ENCODE measurements around the gene ICAM5.

DNA sequence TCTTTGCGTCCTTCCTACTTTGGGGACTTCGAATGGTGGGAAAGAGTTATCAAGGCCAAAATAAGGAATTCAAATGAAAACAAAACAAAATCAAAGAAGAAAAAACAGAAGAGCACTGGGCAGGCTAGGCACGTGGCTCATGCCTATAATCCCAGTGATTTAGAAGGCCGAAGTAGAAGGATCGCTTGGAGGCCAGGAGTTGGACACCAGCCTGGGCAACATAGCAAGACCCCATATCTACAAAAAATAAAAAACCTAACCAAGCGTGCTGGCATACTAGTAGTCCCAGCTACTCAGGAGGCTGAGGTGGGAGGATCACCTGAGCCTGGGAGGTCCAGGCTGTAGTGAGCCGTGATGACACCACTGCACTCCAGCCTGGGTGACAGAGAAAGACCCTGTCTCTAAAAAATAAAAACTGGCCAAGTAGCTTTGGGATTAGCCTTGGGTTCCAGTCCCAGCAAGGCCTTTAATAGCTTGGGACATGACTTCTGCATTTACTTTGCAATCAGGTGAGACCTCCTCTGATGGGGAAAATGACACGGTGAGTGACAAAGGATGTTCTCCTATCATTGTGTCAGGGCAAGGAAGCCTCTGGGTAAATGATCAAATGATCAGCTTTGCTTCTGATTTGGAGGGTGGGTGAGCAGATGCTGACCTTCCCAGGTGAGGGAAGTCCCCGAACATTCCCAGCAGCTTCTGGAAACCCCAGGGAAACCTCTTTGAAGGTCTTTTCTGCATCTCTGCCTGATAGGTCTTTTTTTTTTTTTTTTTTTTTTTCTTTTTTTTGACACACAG, 11.8 kb upstream of the ICAM5 start:
- TF ChIP-seq, protein P1, sequence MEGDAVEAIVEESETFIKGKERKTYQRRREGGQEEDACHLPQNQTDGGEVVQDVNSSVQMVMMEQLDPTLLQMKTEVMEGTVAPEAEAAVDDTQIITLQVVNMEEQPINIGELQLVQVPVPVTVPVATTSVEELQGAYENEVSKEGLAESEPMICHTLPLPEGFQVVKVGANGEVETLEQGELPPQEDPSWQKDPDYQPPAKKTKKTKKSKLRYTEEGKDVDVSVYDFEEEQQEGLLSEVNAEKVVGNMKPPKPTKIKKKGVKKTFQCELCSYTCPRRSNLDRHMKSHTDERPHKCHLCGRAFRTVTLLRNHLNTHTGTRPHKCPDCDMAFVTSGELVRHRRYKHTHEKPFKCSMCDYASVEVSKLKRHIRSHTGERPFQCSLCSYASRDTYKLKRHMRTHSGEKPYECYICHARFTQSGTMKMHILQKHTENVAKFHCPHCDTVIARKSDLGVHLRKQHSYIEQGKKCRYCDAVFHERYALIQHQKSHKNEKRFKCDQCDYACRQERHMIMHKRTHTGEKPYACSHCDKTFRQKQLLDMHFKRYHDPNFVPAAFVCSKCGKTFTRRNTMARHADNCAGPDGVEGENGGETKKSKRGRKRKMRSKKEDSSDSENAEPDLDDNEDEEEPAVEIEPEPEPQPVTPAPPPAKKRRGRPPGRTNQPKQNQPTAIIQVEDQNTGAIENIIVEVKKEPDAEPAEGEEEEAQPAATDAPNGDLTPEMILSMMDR (IDR thresholded peaks at IDR 0.05): no peak
- no peak for TF ChIP-seq EZH2 (IDR thresholded peaks at IDR 0.05)
- no peak for TF ChIP-seq EZH2phosphoT487 (IDR thresholded peaks at IDR 0.05)
